ENCODE results near the gene PDXK.
"Not testable (repeated sequence)": the region's sequence is repeated elsewhere in the genome, so short reads cannot be mapped to it uniquely, and the experiment has no call there.

Gene PDXK

GRCh38 chr21:43697758-43698643 is 20.9 kb upstream of the PDXK start:
- no peak for DNase-seq

GRCh38 chr21:43699492-43699777 is 19.5 kb upstream of the PDXK start:
- DNase-seq = not testable (repeated sequence)

- no peak for DNase-seq
Observed at GRCh38 chr21:43699933-43700599, 18.9 kb upstream of the PDXK start.

DNA sequence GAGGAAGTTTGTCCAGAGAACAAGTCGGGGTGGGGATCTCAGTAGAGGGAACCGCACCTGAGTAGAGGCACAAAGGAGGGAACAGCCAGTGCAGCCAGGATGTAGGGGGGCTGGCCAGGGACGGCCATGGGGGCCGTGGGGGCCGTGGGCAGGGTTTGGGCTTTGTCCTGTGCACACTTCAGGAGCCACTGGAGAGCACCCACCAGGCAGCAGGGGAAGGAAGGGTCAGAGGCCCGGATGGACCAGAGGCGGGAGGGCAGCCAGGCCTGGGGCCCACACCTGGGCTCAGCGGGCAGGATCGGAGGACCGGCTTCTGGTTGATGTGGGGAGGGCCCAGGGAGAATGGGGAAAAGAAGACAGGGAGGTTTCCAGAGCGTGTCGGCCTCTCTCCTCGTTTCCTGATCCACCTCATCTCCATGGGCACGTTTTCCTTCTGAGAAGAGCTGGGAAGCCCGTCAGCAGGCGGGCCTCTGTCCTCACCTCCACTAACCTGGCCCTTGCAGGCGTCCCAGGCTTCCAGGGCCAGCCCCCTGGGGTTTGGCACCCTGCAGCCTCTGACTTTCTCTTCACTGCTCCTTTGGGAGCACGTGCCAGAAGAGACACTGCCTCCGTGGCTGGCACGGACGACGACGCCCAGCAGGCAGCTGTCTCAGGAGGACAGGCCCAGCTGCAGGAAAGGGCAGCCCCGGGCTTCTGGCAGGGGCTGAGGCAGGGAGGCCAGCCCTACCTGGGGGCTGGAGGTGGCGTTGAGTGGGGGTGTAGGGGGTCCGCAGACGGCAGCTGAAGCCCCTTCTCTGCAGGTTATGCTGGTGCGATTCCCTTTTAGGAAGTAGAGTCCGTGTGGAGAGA is 16.8 kb upstream of the PDXK start:
- DNase-seq = no peak

DNA sequence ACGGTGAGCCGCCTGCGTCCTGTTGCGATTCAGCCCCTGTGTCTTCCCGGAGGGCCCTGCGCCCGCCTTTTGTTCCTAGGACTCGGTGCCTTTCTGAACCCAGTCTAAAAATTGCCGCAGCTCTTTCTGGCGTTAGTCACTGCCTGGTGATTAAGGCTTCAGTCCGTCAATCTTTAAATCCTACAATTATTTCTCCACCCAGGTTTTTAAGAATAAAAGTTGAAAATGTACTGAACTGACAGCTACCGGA is 16.2 kb upstream of the PDXK start:
- no peak for DNase-seq

- DNase-seq = no peak
Observed at GRCh38 chr21:43703035-43703880, 15.7 kb upstream of the PDXK start.

DNA sequence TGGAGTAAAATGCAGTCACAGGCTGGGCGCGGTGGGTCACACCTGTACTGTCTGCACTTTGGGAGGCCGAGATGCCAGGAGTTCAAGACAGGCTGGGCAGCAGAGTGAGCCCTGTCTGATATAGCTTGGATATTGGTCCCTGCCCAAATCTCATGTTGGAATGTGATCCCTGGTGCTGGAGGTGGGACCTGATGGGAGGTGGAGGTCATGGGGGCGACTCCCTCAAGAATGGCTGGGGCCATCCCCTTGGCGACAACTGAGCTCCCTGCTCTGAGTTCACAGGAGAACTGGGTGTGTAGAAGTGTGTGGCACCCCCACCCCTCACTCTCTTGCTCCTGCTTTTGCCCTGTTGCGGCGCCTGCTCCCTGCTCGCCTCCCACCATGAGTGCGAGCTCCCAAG is 11.5 kb upstream of the PDXK start:
- DNase-seq = no peak

DNA sequence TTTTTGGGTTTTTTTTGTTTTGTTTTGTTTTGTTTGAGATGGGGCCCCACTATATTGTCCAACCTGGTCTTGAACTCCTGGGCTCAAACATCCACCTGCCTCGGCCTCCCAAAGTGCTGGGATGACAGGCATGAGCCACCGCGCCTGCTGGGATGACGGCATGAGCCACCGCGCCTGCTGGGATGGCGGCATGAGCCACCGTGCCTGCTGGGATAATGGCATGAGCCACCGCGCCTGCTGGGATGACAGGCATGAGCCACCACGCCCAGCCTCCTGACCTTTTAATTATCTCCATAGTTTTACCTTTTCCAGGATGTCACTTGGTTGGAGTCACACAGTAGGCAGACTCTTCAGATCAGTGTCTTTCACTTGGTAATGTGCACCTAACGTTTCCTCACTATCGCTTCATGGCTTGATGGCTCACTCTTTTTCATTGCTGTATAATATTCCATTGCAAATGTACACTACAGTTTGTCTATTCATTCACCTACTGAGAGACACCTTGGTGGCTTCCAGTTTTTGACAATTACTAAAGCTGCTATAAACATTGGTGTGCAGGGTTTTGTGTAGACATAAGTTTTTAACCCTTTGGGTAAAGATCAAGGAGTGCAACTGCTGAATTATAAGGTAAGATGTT is 10.1 kb upstream of the PDXK start:
- DNase-seq = no peak

GRCh38 chr21:43712268-43712942 is 6.5 kb upstream of the PDXK start:
- DNase-seq = no peak

DNA sequence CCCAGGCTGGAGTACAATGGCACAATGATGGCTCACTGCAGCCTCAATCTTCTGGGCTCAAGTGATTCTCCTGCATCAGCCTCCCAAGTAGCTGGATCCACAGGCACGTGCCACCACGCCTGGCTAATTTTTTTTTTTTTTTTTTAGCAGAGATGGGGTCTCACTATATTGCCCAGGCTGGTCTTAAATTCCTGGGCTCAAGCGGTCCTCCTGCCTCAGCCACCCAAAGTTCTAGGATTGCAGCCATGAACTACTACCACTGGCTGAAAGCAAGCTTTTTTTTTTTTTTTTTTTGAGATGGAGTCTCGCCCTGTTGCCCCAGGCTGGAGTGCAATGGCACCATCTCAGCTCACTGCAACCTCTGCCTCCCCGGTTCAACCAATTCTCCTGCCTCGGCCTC is 5.8 kb upstream of the PDXK start:
- DNase-seq = not testable (repeated sequence)

GRCh38 chr21:43716376-43717165 is 2.4 kb upstream of the PDXK start:
- DNase-seq = no peak

DNA sequence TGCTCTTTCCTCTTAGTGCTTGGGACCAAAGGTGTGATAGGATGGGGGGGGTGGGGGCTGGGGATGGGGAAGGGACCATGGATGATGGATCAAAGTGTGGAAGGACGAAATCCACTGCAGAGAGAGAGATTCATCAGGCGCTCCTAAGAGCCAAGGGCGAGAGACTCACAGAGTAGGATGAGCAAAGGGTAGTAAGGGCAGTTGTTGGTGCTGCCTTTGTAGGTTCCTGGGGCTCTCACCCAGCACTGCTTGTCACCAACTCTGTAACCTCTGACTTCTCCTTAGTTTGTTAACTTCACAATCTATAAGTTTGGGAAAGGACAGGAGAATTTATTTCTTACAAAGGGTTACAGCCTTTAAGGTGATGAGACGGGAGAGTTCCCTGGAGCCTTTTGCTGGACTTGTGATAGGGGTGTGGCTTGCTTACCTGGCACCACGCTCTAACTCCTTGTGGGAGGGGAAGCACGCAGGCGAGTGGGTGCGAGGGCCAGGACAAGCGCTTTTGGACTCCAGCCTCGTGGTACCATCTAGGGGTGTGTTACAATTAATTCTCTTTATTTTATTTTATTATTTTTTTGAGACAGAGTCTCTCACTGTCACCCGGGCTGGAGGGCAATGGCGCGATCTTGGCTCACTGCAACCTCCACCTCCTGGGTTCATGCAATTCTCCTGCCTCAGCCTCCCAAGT is 1.6 kb upstream of the PDXK start:
- no peak for DNase-seq

DNA sequence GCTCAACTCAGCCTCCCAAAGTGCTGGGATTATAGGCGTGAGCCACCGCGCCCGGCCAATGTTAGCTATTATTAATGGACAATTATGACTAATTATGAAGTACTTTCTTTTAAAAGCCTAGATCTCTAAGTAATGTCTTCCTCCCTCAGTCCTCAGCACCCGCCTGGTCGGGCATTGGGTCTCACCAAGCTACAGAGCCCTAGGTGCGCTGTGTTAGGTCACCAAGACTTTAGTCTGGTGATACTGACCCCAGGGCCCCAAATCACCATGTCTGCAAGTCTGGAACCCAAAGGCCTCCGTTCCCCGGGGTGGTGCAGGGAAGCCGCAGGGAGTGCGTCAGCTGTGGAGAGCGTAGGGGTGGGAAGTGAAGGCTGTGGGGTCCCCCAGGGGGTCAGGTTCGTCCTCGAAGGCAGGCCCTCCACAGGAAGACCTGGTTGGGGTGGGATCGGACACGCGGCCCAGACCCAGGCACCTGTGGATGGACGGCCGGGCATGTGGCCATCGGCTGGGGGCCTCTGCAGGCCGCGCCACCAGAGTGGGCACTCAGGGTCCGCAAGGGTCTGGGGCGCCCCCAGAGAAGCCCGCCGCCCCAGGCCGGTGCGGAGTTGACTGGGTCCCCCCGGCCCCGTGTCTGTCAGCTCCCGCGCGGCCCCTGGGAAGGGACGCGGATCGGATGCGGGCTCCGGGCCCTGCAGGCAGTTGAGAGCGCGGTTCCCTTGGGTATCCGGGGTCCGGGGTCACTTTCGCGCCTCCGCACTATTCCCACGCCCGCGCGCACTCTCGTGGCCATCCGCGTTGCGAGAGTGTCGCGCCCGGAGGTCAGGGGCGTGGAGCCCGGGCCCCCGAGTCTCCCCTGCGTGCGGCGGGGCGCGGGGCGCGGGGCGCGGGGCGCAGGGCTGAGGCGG is 710 bp upstream of the PDXK start:
- no peak for DNase-seq

DNA sequence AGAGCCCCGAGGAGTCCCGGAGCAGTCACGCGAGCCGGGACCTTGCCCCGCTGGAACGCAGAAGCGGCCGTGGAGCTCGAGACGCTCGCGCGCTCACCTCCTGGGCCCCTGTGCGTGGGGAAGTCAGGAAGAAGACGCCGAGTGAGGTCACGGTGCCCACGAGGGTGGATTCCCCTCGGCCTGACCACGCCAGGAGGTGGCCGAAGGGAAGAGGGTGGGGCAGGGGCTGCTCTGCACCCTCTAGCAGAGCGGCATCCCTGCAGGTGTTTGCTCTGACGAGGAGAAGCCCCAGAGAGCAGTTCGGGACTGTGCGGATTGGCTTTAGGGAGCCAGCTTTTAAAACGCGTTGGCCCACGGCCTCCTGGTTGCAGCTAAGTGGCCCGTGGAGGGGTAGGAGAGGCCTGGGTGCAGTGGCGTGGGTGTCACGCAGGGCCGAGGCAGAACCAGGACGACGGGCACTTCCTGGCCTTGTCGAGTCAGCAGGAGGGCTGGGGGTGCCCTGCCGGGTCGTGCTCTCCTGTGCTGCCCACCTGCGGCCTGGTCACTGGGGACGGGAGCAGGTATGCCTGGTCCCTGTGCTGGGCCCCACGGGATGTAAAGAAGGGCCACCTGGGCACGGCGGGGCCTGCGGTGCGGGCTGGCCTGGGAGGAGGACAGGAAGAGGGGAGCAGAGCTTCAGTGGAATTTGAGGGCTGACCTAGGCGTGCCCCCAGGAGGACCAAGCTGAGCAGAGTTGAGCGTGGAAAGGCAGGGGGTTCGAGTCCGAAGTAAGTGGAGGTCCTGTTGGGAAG is 1.0 kb downstream of the PDXK start:
- DNase-seq = no peak

- DNase-seq = no peak
Observed at GRCh38 chr21:43720539-43721166, 1.7 kb downstream of the PDXK start.

- DNase-seq = no peak
Observed at GRCh38 chr21:43721206-43721605, 2.3 kb downstream of the PDXK start.

DNA sequence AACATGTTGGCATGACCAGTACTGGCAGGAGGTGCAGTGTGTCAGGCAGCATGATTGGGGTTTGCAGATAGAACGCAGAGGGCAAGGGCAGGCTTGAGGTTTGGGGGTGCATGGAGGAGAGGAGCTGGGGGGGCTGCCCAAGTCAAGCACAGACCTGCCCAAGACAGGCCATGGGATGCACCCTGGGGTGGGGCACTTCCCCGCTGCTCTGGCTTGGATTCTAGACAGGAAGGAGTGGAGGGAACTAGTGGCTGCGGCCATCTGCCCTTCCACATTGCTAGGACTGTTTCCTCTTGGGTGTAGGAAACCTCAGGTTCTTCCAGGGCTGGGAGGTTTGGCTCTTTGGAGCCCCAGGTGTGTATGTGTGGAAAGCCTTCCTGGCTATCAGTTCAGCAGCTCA is 3.0 kb downstream of the PDXK start:
- DNase-seq = no peak

DNA sequence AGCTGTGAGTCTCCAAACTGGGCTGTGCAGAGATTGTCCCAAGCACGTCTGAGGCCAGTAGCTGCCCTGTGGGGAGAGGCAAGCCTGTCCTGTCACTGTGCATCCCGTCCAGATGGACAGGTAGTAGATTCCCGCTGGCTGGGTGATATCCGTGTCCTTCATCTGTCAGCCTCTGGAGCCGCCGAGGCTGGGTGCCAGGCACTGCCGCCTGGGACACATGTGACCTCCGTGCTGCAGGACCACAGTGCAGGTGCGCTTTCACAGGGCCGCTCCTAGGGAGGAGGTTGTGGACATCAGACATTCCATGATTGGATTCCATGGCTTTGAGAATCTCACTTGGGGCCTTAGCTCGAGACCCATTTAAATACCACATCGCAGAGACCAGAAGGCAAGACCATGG is 4.7 kb downstream of the PDXK start:
- DNase-seq = no peak
